Epithelial cell of esophagus (primary cell): ENCODE results near the gene LAMB2.

ENCODE experiments used
- DNase-seq: peaks from one replicate; pipeline ENCODE4 v3.0.0; 2010; ENCODE audit warnings: low read depth
- H3K4me3 ChIP-seq: 2 replicates; pipeline ENCODE4 v1.5.1; 2011; ENCODE audit warnings: mild to moderate bottlenecking, low read length, control low read depth
- CTCF ChIP-seq: IDR thresholded peaks from 2 replicates; pipeline ENCODE4 v1.5.1; 2011; ENCODE audit warnings: low read depth, mild to moderate bottlenecking, low read length, control low read depth, inconsistent platforms; ENCODE audit not compliant: insufficient read depth; ENCODE audit errors: missing control alignments

Gene LAMB2

GRCh38 chr3:49079270-49079669 is 53.6 kb downstream of the LAMB2 start:
- TF ChIP-seq CTCF, result no peak
- DNase-seq, result no peak
- no peak overlapping the region for H3K4me3 ChIP-seq

- no peak overlapping the region for H3K4me3 ChIP-seq
- peak; percentile 57 for DNase-seq
- TF ChIP-seq CTCF, result peak; percentile 25
Measured at GRCh38 chr3:49076646-49077045, 56.2 kb downstream of the LAMB2 start.

- no peak for DNase-seq
- no peak for TF ChIP-seq CTCF
- no peak overlapping the region for H3K4me3 ChIP-seq
Measured at GRCh38 chr3:49076116-49076515, 56.7 kb downstream of the LAMB2 start.
